GM19238 (cell line): ENCODE measurements around the gene TEAD1.
"Not testable (repeated sequence)": the region's sequence is repeated elsewhere in the genome, so short reads cannot be mapped to it uniquely, and the experiment has no call there.

ENCODE experiments used
- DNase-seq: peaks from one replicate; pipeline ENCODE4 v3.0.0; 2011; ENCODE audit warnings: low spot score; ENCODE audit not compliant: insufficient read length

TEAD1 gene

GRCh38 chr11:12860827-12861226 is 186.6 kb downstream of the TEAD1 start:
- no peak for DNase-seq

- DNase-seq: no peak
Observed at GRCh38 chr11:12862696-12863469, 188.7 kb downstream of the TEAD1 start.

GRCh38 chr11:12863605-12864121 is 189.4 kb downstream of the TEAD1 start:
- DNase-seq: no peak

- DNase-seq: no peak
Observed at GRCh38 chr11:12864316-12865156, 190.3 kb downstream of the TEAD1 start.

- DNase-seq: no peak
Observed at GRCh38 chr11:12865863-12866595, 191.8 kb downstream of the TEAD1 start.

- DNase-seq: no peak
Observed at GRCh38 chr11:12867531-12867930, 193.3 kb downstream of the TEAD1 start.

GRCh38 chr11:12868315-12869073 is 194.3 kb downstream of the TEAD1 start:
- DNase-seq: no peak

GRCh38 chr11:12871241-12871640 is 197.0 kb downstream of the TEAD1 start:
- DNase-seq: no peak

GRCh38 chr11:12871788-12872321 is 197.6 kb downstream of the TEAD1 start:
- no peak for DNase-seq

GRCh38 chr11:12876340-12876739 is 202.1 kb downstream of the TEAD1 start:
- DNase-seq: no peak

- DNase-seq: no peak
Observed at GRCh38 chr11:12876988-12877387, 202.8 kb downstream of the TEAD1 start.

- not testable (repeated sequence) for DNase-seq
Observed at GRCh38 chr11:12877508-12877907, 203.3 kb downstream of the TEAD1 start.

GRCh38 chr11:12880327-12880726 is 206.1 kb downstream of the TEAD1 start:
- no peak for DNase-seq

GRCh38 chr11:12882670-12883069 is 208.4 kb downstream of the TEAD1 start:
- no peak for DNase-seq

GRCh38 chr11:12884751-12885318 is 210.6 kb downstream of the TEAD1 start:
- no peak for DNase-seq

- DNase-seq: no peak
Observed at GRCh38 chr11:12885717-12886239, 211.6 kb downstream of the TEAD1 start.

- DNase-seq: no peak
Observed at GRCh38 chr11:12886508-12886907, 212.3 kb downstream of the TEAD1 start.

- DNase-seq: peak; percentile 34
Observed at GRCh38 chr11:12888525-12889158, 214.4 kb downstream of the TEAD1 start.

- DNase-seq: no peak
Observed at GRCh38 chr11:12889243-12889642, 215.0 kb downstream of the TEAD1 start.

- DNase-seq: no peak
Observed at GRCh38 chr11:12890476-12890875, 216.3 kb downstream of the TEAD1 start.
